B cell (primary cell): ENCODE measurements around the gene IFNG. TPM values are rescaled to one million over a fixed set of nuclear protein-coding genes. Genes with fewer than 3 reads are reported as not detected.
"Not testable (repeated sequence)": the region's sequence is repeated elsewhere in the genome, so short reads cannot be mapped to it uniquely, and the experiment has no call there.

Source experiments
- ATAC-seq: fragments of 200-7000 bp; cut with Tn5 transposase; one replicate; pipeline ENCODE4 v1.10.0; 2021; ENCODE audit warnings: low read depth, mild to moderate bottlenecking, moderate number of reproducible peaks, moderate library complexity
- CTCF ChIA-PET: fragments of 350-600 bp; sonication (Branson Sonifier 250); formaldehyde crosslinking; loops from one replicate; lab custom pipeline; 2021; ENCODE audit warnings: antibody characterized with exemption, inconsistent platforms; lab: Charles Lee
- POLR2A ChIA-PET: fragments of 350-600 bp; sonication (Branson Sonifier 250); formaldehyde crosslinking; loops from one replicate; lab custom pipeline; 2021; ENCODE audit warnings: antibody characterized with exemption; lab: Charles Lee
- DNase-seq: peaks from one replicate; pipeline ENCODE4 v3.0.0; 2013
- H2AFZ ChIP-seq: 2 replicates; pipeline ENCODE4 v1.6.1; 2012; ENCODE audit warnings: mild to moderate bottlenecking, low read depth, low read length; ENCODE audit not compliant: insufficient read depth, poor library complexity, severe bottlenecking
- H3K27ac ChIP-seq, 2 donors: 1 replicate in 1 of 2; 2 replicates in 1 of 2; pipeline ENCODE4 v1.5.1; 2012 to 2013; ENCODE audit warnings: low read length in 2 of 2, mild to moderate bottlenecking in 2 of 2, moderate library complexity in 1 of 2
- H3K27me3 ChIP-seq, 4 experiments: fragments of 200-600 bp in 1 of 4; sonication (generic) in 1 of 4; replicated peaks in 1 of 4; 1 replicate in 2 of 4; 2 replicates in 2 of 4; pipeline versions ENCODE4 v1.6.1 to v1.7.0; 2013 to 2016; ENCODE audit warnings: low read length in 3 of 4, mild to moderate bottlenecking in 2 of 4, mixed read lengths in 1 of 4, moderate library complexity in 1 of 4; ENCODE audit not compliant: insufficient read depth in 4 of 4, control insufficient read depth in 3 of 4; ENCODE audit errors: control extremely low read depth in 1 of 4
- H3K36me3 ChIP-seq, 2 experiments: replicated peaks in 1 of 2; 1 replicate in 1 of 2; 2 replicates in 1 of 2; pipeline versions ENCODE4 v1.6.1 to v1.7.1; 2013; ENCODE audit warnings: low read length in 1 of 2; ENCODE audit not compliant: insufficient read depth in 2 of 2, control insufficient read depth in 1 of 2; ENCODE audit errors: control extremely low read depth in 1 of 2, extremely low read depth in 1 of 2
- H3K4me1 ChIP-seq, 2 donors: fragments of 200-600 bp in 1 of 2; sonication (generic) in 1 of 2; 1 replicate in 1 of 2; 2 replicates in 1 of 2; pipeline versions ENCODE4 v1.5.1 to v1.6.1; 2013 to 2017; ENCODE audit warnings: low read length in 2 of 2; ENCODE audit not compliant: control insufficient read depth in 2 of 2, insufficient read depth in 2 of 2
- H3K4me2 ChIP-seq: replicated peaks from 2 replicates; pipeline ENCODE3; 2012; ENCODE audit warnings: mild to moderate bottlenecking, low read depth, low read length; ENCODE audit not compliant: poor library complexity, severe bottlenecking
- H3K4me3 ChIP-seq, 5 experiments: fragments of 200-600 bp in 1 of 5; sonication (generic) in 1 of 5; 1 replicate in 3 of 5; 2 replicates in 2 of 5; pipeline versions ENCODE4 v1.5.1 to v1.7.0; 2011 to 2016; ENCODE audit warnings: low read length in 4 of 5, mild to moderate bottlenecking in 4 of 5, low read depth in 2 of 5, control low read depth in 1 of 5, moderate library complexity in 1 of 5; ENCODE audit not compliant: insufficient read depth in 1 of 5; ENCODE audit errors: control extremely low read depth in 1 of 5, extremely low read depth in 1 of 5
- H3K79me2 ChIP-seq: fragments of 200-600 bp; sonication (generic); one replicate; pipeline ENCODE4 v1.6.0; 2016; ENCODE audit warnings: low read length; ENCODE audit not compliant: control insufficient read depth, insufficient read depth
- H3K9ac ChIP-seq: fragments of 200-600 bp; sonication (generic); 2 replicates; pipeline ENCODE4 v1.6.1; 2017; ENCODE audit warnings: mild to moderate bottlenecking, low read length, moderate library complexity
- H3K9me3 ChIP-seq, 3 donors: one replicate each; pipeline versions ENCODE4 v1.6.1 to v1.7.1; 2013; ENCODE audit warnings: low read length in 2 of 3; ENCODE audit not compliant: control insufficient read depth in 2 of 3, insufficient read depth in 1 of 3; ENCODE audit errors: control extremely low read depth in 1 of 3
- H4K20me1 ChIP-seq: 2 replicates; pipeline ENCODE4 v1.6.0; 2012; ENCODE audit warnings: mild to moderate bottlenecking, low read length; ENCODE audit not compliant: insufficient read depth, control insufficient read depth, poor library complexity, severe bottlenecking
- H3K27ac Mint-ChIP-seq: one replicate; pipeline ENCODE4 v1.8.0; 2021; ENCODE audit warnings: mixed read lengths
- H3K27me3 Mint-ChIP-seq: one replicate; pipeline ENCODE4 v1.8.0; 2021; ENCODE audit warnings: mixed read lengths
- H3K4me1 Mint-ChIP-seq: one replicate; pipeline ENCODE4 v1.8.0; 2021; ENCODE audit warnings: mixed read lengths
- H3K4me3 Mint-ChIP-seq: one replicate; pipeline ENCODE4 v1.8.0; 2021; ENCODE audit warnings: mixed read lengths
- H3K9me3 Mint-ChIP-seq: one replicate; pipeline ENCODE4 v1.8.0; 2022; ENCODE audit warnings: mixed read lengths; ENCODE audit not compliant: insufficient read depth
- CTCF ChIP-seq: fragments of 200-600 bp; IDR thresholded peaks from one replicate; pipeline ENCODE4 v1.8.0; 2022; ENCODE audit warnings: antibody characterized with exemption, mild to moderate bottlenecking
- EZH2 ChIP-seq: IDR thresholded peaks from 2 replicates; pipeline ENCODE4 v1.6.1; 2012; ENCODE audit warnings: borderline replicate concordance, low read depth, mild to moderate bottlenecking, moderate library complexity, low read length; ENCODE audit not compliant: insufficient read depth, poor library complexity, severe bottlenecking
- WGBS: methylation state at CpG from one replicate; pipeline ENCODE4 v1.1.5; 2013; ENCODE audit warnings: missing lambda C conversion rate; ENCODE audit not compliant: insufficient coverage; 5-methylcytosine and 5-hydroxymethylcytosine counted together
- intact Hi-C: fragments of 100-400 bp; cut with micrococcal nuclease; formaldehyde crosslinking; loops from one replicate; pipeline ENCODE4 v1.10.0; 2022
- polyA plus RNA-seq: library from polyadenylated mRNA; depleted of rRNA; stranded (reverse); fragments of >200 nt; gene quantifications from 2 replicates; pipeline ENCODE4 v1.2.3, GENCODE V29; 2012
- total RNA-seq, 2 donors: library from RNA; stranded (reverse); fragments of 120-200 nt in 1 of 2; gene quantifications; 1 replicate in 1 of 2; 2 replicates in 1 of 2; pipeline versions ENCODE4 v1.2.3 to v1.2.4, GENCODE V29; 2013 to 2022

IFNG gene
- total and polyA plus RNA-seq, 2 donors (not counting 1 experiment from before 2014, with no cell fraction given), result 0.24 TPM; not detected in 1

- POLR2A ChIA-PET, result no interaction called here
- Mint-ChIP-seq H3K4me1 (peaks cover 23% of the 10 kb centered on the region), H3K4me3 (peak overlapping the region; percentile 74), H3K27me3 (no peaks in the 10 kb centered on the region), H3K27ac (peak overlapping the region; percentile 87), H3K9me3 (no peaks in the 10 kb centered on the region)
- Histone ChIP-seq H3K27me3 (no peaks in the 10 kb centered on the region), H3K79me2 (no peaks in the 10 kb centered on the region), H3K9me3 (no peaks in the 10 kb centered on the region), H4K20me1 (no peaks in the 10 kb centered on the region), H2AFZ (peak overlapping the region; percentile 69), H3K9ac (peak overlapping the region; percentile 51), H3K36me3 (no peaks in the 10 kb centered on the region), H3K4me1 (peaks cover 15 to 18% of the 10 kb centered on the region in 2 donors), H3K4me3 (peak overlapping the region in 4 of 5 experiments; percentile 27 to 54 (median 50)), H3K27ac (peak overlapping the region; percentile 78 to 85), H3K4me2 (peak overlapping the region; percentile 72)
- WGBS, result 0% methylated on average over 3 of the region's 4 CpGs
- CTCF ChIA-PET, result interaction anchor here (1.1 kb wide), 1 partner anchor 820 kb away, joined by 4 read pairs; no protein-coding TSS in a partner anchor
- TF ChIP-seq CTCF (no peak), EZH2 (no peak)
- ATAC-seq (peak; percentile 92), DNase-seq (peak; percentile 83)
- intact Hi-C loops, result no loop called here
Observed at GRCh38 chr12:68175557-68176061, 16.1 kb upstream of the IFNG start.

GRCh38 chr12:68174761-68175160, 15.2 kb upstream of the IFNG start:
- H3K27ac ChIP-seq, result peak overlapping the region; percentile 78 to 85
- peaks cover 13 to 18% of the 10 kb centered on the region in 2 donors for H3K4me1 ChIP-seq
- Mint-ChIP-seq H3K4me3 (peak overlapping the region; percentile 44), H3K27ac (peak overlapping the region; percentile 66), H3K4me1 (peaks cover 23% of the 10 kb centered on the region)
- DNase-seq, H3K9me3 Mint-ChIP-seq, H3K9me3 ChIP-seq, H2AFZ ChIP-seq, H3K36me3 ChIP-seq, POLR2A ChIA-PET, H3K27me3 ChIP-seq, ATAC-seq, intact Hi-C loops, H3K79me2 ChIP-seq, H3K9ac ChIP-seq, H3K27me3 Mint-ChIP-seq, H4K20me1 ChIP-seq, CTCF ChIA-PET: not testable (repeated sequence)
- H3K4me3 ChIP-seq, result peak overlapping the region in 1 of 5 experiments; percentile 54
- no CpG with 5 or more reads among the region's 3 CpGs for WGBS
- H3K4me2 ChIP-seq, result peak overlapping the region; percentile 72
